BLaER1 (cell line): ENCODE data around the gene DENND2C.

Experiments used
- H3K27ac ChIP-seq: shearing (Covaris generic); formaldehyde crosslinking; 2 replicates; pipeline ENCODE4 v1.8.1; 2022
- H3K27me3 ChIP-seq: shearing (Covaris generic); formaldehyde crosslinking; 2 replicates; pipeline ENCODE4 v1.8.1; 2022
- H3K36me3 ChIP-seq: shearing (Covaris generic); formaldehyde crosslinking; 2 replicates; pipeline ENCODE4 v1.8.1; 2022
- H3K4me1 ChIP-seq: shearing (Covaris generic); formaldehyde crosslinking; 2 replicates; pipeline ENCODE4 v1.8.1; 2022
- H3K4me2 ChIP-seq: shearing (Covaris generic); formaldehyde crosslinking; 2 replicates; pipeline ENCODE4 v1.8.1; 2022
- H3K4me3 ChIP-seq: shearing (Covaris generic); formaldehyde crosslinking; 2 replicates; pipeline ENCODE4 v1.8.1; 2022
- H3K9ac ChIP-seq: shearing (Covaris generic); formaldehyde crosslinking; 2 replicates; pipeline ENCODE4 v1.8.1; 2022
- H3K9me3 ChIP-seq: shearing (Covaris generic); formaldehyde crosslinking; 2 replicates; pipeline ENCODE4 v1.8.1; 2022
- H4K20me1 ChIP-seq: shearing (Covaris generic); formaldehyde crosslinking; 2 replicates; pipeline ENCODE4 v1.8.1; 2022
- Cebpa-rat ChIP-seq: shearing (Covaris generic); IDR thresholded peaks from 2 replicates; pipeline ENCODE4 v1.8.1; 2022

The DENND2C gene, protein sequence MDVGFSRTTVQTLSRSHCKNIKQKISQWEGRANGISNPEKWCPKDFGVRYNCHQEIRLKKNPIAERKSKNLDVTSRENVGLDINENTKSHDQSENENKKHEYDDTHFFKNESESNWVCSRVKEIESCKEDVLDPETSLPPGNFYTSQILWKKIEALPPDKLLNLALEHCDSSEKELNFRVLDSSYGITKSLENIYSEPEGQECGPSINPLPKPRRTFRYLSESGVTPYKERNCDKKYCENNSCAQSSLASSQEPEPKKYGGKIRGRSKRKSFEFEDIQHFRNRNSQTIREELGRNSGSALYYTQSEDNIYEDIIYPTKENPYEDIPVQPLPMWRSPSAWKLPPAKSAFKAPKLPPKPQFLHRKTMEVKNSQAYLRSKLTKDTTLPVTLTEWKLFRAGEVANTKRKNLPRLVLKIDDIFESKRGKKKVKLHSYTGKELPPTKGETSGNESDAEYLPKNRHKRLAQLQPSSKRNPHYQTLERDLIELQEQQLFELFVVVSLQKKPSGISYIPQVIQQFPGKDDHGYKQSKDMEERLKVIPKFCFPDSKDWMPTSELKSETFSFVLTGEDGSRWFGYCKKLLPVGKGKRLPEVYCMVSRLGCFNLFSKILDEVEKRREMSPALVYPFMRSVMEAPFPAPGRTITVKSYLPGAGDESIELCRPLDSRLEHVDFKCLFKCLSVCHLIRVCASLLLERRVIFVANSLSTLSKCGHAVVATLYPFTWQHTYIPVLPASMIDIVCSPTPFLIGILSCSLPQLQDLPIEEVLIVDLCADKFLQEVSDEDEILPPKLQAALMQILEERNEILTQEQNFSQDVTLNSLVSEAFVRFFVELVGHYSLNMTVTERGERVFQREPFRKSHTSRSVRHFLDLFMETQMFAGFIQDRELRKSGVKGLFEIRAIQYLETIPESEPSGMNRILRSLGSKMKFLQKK

DNA sequence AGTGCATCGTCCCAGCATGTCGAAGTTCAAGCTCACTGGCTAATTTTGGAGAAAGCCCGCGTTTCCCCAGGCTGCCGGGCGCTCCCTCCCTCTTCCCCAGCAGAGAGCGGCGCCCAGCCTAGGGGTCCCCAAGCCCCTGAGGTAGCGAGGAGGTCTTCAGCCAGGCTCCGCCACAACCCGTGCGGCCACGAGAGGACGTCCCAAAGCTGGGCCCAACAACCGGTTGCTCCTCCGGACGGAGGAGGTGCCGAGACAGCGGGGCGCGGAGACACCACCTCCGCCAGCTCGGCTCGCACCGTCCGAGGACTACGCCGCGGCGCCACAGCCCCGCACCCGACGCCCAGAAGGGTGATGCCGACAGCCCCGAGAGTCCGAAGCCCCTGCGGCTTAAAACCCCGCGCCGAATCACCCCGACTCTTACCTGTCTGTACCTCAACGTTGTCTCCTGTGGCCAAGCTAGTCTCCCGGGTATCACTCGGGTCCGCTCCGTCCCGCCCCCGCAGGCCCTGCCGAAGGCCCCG, at the start of gene DENND2C:
Gene DENND2C (minus strand): TSS at position 488 of the 521 bp plus-strand sequence. CDS start 44,065 bp downstream, outside the sequence.
- peak within 1 kb of the TSS; percentile 69 for H3K9ac ChIP-seq
- H4K20me1 ChIP-seq, result no peaks in the 10 kb centered on the region
- no peaks in the 10 kb centered on the region for H3K36me3 ChIP-seq
- no peak within 1 kb of the TSS for H3K27ac ChIP-seq
- no peaks in the 10 kb centered on the region for H3K9me3 ChIP-seq
- peak within 1 kb of the TSS; percentile 98 for H3K4me2 ChIP-seq
- peaks cover 8% of the 10 kb centered on the region; the same call in 1 of the 2 replicates for H3K27me3 ChIP-seq
- TF ChIP-seq Cebpa-rat, result no peak
- peaks cover 7% of the 10 kb centered on the region for H3K4me1 ChIP-seq
- peak within 1 kb of the TSS; percentile 76 for H3K4me3 ChIP-seq

DNA sequence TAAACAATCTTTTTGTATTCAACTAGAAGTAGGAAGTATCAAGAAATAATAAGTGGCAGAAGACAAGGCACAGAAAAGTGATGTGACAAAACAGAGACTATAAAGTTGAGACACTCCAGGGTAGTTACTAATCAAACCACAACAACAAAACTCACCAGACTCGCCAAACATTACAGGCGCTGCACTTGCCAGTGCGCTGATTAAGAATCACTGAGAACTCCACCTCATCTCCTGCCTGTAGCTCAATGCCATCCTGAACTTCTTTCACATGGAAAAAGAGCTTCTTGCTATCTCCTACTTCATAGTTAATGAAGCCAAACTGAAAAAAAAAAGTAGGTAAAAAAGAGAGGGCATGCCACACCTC, 49.6 kb upstream of the DENND2C start:
- no peaks in the 10 kb centered on the region for H3K9me3 ChIP-seq
- H3K4me1 ChIP-seq, result peaks cover 14% of the 10 kb centered on the region
- H3K27me3 ChIP-seq, result no peaks in the 10 kb centered on the region
- H3K4me2 ChIP-seq, result no peak overlapping the region
- H4K20me1 ChIP-seq, result no peaks in the 10 kb centered on the region
- peaks cover 74% of the 10 kb centered on the region for H3K36me3 ChIP-seq
- no peak overlapping the region for H3K27ac ChIP-seq
- no peak for TF ChIP-seq Cebpa-rat
- H3K4me3 ChIP-seq, result no peak overlapping the region
- no peak overlapping the region for H3K9ac ChIP-seq

DNA sequence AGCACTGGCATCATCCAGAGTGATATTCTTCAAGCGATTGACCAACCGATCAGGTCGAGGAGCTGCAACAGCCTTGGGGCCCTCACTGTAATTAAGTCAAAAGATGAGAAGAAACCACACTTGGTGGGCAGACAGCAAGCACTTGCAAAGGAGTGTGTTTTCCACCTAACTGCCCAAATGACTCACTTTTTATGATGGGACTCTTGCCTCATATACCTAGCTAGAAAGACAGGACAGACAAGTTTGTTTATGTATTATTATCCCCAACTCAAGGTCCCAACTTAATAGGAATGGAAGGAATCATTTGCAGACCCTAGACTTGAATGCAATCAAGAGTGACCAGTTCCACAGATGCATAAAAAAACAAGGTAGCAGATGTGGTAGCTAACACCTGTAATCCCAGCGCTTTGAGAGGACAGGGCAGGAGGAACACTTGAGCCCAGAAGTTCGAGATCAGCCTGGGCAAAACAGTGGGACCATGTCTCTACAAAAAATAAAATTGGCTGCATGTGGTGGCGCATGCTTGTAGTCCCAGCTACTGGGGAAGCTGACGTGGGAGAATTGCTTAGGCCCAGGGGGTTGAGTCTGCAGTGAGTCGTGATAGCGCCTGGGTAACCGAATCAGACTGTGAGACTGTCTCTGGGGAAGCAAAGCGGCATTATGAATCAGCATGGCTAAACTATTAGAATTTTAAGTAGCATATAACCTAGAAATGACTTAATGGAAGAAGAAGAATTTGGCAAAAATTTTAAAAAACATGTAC, 49.0 kb upstream of the DENND2C start:
- Histone ChIP-seq H3K27me3 (no peaks in the 10 kb centered on the region), H3K36me3 (peaks cover 68% of the 10 kb centered on the region), H3K4me2 (no peak overlapping the region), H3K9ac (no peak overlapping the region), H3K27ac (no peak overlapping the region), H4K20me1 (no peaks in the 10 kb centered on the region), H3K4me3 (no peak overlapping the region), H3K4me1 (peaks cover 14% of the 10 kb centered on the region), H3K9me3 (no peaks in the 10 kb centered on the region)
- no peak for TF ChIP-seq Cebpa-rat

DNA sequence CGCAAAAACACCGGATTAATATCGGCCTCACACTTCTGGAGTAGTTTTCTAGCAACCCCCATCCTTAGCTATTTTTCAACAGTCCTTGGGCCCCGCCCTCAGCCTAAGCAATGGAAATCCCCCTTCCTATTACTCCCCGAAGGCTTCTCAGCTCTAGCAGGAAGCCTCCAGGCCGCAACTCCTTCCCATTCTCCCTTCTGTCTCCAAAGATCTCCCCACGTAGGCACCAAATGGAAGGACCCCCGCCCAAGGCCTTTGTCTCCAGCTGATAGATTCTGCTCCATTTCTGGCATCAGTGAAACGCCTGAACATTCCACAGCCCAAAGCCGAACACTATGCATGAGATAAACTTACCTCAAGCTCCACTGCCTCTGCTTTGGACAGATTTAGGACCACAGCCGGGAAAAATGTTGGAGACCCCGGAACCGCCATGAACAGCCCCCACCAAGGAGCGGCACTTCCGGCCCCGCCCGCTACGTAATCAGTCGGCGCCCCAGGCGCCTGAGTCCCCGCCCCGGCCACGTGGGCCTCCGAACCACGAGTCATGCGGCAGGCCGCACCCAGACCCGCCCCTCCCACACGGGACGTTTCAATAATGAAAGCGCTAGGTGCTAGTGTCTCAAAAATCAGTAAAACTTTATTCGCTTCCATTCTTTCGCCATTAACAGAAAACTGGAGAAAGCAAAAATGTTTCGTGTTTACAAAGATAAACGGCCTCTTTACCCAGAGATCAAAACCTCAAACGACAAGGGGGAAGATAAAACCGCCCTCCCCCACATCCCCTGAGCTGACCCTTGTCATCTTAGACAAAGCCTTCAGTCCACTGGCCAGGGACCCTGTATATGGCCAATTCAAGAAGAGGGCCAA, 46.7 kb upstream of the DENND2C start, which contains the start of gene NRAS:
Gene NRAS (minus strand): TSS at position 468 of the 867 bp plus-strand sequence. CDS start 611 bp downstream, outside the sequence.
- Histone ChIP-seq H3K27me3 (no peaks in the 10 kb centered on the region), H3K27ac (peak within 1 kb of the TSS; percentile 91), H3K4me3 (peak within 1 kb of the TSS; percentile 83), H3K9ac (peak within 1 kb of the TSS; percentile 96), H3K4me2 (peak within 1 kb of the TSS; percentile 90), H3K36me3 (peaks cover 67% of the 10 kb centered on the region), H3K4me1 (peaks cover 14% of the 10 kb centered on the region), H3K9me3 (no peaks in the 10 kb centered on the region), H4K20me1 (peaks cover 10% of the 10 kb centered on the region; the same call in 1 of the 2 replicates)
- no peak for TF ChIP-seq Cebpa-rat

DNA sequence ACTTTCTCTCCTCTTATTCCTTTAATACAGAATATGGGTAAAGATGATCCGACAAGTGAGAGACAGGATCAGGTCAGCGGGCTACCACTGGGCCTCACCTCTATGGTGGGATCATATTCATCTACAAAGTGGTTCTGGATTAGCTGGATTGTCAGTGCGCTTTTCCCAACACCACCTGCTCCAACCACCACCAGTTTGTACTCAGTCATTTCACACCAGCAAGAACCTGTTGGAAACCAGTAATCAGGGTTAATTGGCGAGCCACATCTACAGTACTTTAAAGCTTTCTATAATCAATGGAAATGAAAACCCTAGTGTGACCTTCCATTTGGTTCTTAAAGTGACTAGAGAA, 46.1 kb upstream of the DENND2C start:
- Histone ChIP-seq H4K20me1 (peaks cover 10% of the 10 kb centered on the region; the same call in 1 of the 2 replicates), H3K4me2 (peak overlapping the region; percentile 90), H3K36me3 (peaks cover 67% of the 10 kb centered on the region), H3K4me3 (peak overlapping the region; percentile 83), H3K4me1 (peaks cover 14% of the 10 kb centered on the region), H3K27me3 (no peaks in the 10 kb centered on the region), H3K9ac (peak overlapping the region; percentile 96), H3K27ac (peak overlapping the region; percentile 91), H3K9me3 (no peaks in the 10 kb centered on the region)
- no peak for TF ChIP-seq Cebpa-rat

DNA sequence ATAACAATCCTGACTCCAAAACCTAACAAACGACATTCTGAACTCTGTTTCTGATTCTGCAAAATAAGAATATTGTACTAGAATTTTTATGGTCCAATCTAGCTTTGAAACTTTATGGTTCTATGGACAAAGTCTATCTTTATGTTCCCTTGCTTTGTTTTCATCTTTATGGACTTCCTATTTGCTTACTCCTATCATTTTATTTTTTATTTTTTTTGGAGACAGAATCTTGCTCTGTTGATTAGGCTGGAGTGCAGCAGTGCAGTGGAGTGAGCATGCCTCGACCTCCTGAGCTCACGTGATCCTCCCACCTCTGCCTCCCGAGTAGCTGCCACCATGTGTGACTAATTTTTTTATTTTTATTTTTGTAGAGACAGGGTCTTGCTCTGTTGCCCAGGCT, 43.1 kb upstream of the DENND2C start:
- no peak overlapping the region for H3K4me3 ChIP-seq
- no peaks in the 10 kb centered on the region for H3K9me3 ChIP-seq
- peaks cover 64% of the 10 kb centered on the region for H3K36me3 ChIP-seq
- TF ChIP-seq Cebpa-rat, result no peak
- H4K20me1 ChIP-seq, result peaks cover 10% of the 10 kb centered on the region; the same call in 1 of the 2 replicates
- no peak overlapping the region for H3K27ac ChIP-seq
- no peaks in the 10 kb centered on the region for H3K27me3 ChIP-seq
- no peak overlapping the region for H3K9ac ChIP-seq
- peaks cover 14% of the 10 kb centered on the region for H3K4me1 ChIP-seq
- H3K4me2 ChIP-seq, result no peak overlapping the region

DNA sequence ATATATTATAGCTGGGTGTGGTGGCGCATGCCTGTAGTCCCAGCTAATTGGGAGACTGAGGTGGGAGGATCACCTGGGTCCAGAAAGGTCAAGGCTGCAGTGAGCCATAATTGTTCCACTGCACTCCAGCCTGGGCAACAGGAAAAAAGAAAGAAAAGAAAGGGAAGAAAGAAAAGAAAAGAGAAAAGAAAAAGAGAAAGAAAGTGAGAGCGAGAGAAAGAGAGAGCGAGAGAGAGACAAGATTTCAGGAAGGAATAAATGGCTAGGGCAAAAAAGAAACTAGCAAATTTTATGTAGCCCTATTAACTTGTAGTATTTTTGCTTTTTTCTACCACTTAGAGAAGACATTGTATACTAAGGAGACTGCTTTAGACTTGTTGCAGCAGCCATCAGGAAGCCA, 40.5 kb upstream of the DENND2C start:
- Histone ChIP-seq H3K4me2 (no peak overlapping the region), H4K20me1 (peaks cover 10% of the 10 kb centered on the region; the same call in 1 of the 2 replicates), H3K4me1 (peaks cover 7% of the 10 kb centered on the region), H3K27me3 (no peaks in the 10 kb centered on the region), H3K4me3 (no peak overlapping the region), H3K9ac (no peak overlapping the region), H3K9me3 (no peaks in the 10 kb centered on the region), H3K36me3 (peaks cover 86% of the 10 kb centered on the region), H3K27ac (no peak overlapping the region)
- no peak for TF ChIP-seq Cebpa-rat

DNA sequence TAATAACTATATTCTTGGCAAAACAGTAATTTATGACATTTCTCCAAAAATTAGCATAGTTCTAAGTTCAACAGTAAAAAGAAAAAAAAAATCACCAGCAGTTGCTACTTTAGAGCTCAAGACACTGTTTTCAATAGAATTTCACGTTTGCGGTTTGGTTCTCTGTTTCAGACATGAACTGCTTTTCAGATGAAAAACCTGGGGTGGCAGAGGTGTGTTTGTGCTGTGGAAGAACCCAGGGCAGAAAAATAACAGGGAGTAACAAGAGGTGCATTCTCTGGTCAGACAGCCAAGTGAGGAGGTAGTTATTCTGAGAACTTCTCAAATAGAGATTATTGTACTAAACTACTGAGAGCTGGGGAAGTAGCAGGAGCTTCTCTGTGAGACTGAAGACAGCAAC, 37.8 kb upstream of the DENND2C start:
- H3K9me3 ChIP-seq, result no peaks in the 10 kb centered on the region
- no peak overlapping the region for H3K4me3 ChIP-seq
- H3K9ac ChIP-seq, result no peak overlapping the region
- H3K27me3 ChIP-seq, result no peaks in the 10 kb centered on the region
- no peak overlapping the region for H3K4me2 ChIP-seq
- peaks cover 73% of the 10 kb centered on the region for H3K36me3 ChIP-seq
- H3K27ac ChIP-seq, result no peak overlapping the region
- H3K4me1 ChIP-seq, result peaks cover 10% of the 10 kb centered on the region
- peaks cover 9% of the 10 kb centered on the region; the same call in 1 of the 2 replicates for H4K20me1 ChIP-seq
- no peak for TF ChIP-seq Cebpa-rat
